ENCODE measurements around the gene PUSL1. TPM values are rescaled to one million over a fixed set of nuclear protein-coding genes. Genes with fewer than 3 reads are reported as not detected.

The PUSL1 gene
- total and polyA plus RNA-seq, 2 donors (not counting 3 experiments of a cell fraction or from before 2014, with no cell fraction given) = 18.8 to 27.3 TPM

DNA sequence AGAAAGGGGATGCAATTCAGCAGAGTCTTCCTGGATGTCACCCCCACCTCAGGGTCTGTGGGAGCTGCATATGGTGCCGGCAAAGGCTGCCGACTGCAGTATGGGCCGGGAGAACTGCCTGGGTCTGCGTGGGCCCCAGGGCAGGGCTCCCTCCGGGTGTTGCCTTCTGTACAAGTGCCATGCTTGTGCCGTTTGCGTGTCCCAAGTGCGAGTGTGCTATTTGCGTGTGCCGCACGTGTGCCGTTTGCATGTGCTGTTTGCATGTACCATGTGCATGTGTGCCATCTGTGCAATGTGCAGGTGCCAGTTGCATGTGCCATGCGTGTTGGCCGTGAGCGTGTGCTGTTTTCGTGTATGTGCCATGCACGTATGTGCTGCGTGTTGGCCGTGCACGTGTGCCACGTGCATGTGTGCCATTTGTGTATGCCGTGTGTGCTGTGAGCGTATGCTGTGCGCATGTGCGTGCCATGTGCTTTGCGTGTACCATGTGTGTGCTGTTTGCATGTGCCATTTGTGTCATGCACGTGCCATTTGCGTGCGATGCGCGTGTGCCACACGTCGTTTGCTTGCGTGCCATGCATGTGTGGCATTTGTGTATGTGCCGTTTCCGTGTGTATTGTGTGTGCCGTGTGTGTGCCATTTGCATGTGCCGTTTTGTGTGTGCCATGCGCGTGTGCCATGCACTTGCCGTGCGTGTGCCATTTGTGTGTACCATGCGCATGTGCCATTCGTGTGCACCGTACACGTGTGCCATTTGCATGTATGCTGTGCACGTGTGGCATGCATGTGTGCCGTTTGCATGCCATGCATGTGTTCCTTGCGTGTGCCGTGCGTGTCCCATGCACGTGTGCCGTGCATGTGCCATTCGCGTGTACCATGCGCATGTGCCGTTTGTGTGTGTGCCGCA, 21.2 kb downstream of the PUSL1 start:
- Histone ChIP-seq H2AFZ (ENCODE audit: low read depth, low read length) (no peak overlapping the region), H3K36me3 (ENCODE audit: control insufficient read depth in 2 of 2, extremely low read depth in 1 of 2, insufficient read depth in 2 of 2, low read length in 2 of 2) (peaks cover 0 to 15% of the 10 kb centered on the region in 2 experiments), H3K27me3 (ENCODE audit: control insufficient read depth in 2 of 2, insufficient read depth in 2 of 2, low read length in 2 of 2) (no peaks in the 10 kb centered on the region), H3K4me2 (ENCODE audit: insufficient read depth, low read length) (no peak overlapping the region), H3K4me1 (ENCODE audit: control insufficient read depth, extremely low read depth, insufficient read depth, low read length) (peaks cover 11% of the 10 kb centered on the region), H3K9ac (replicated peaks; ENCODE audit: extremely low read depth, insufficient read depth, low read length) (no peak overlapping the region), H3K79me2 (ENCODE audit: control insufficient read depth, insufficient read depth, low read length) (peaks cover 11% of the 10 kb centered on the region), H3K9me3 (replicated peaks; ENCODE audit: control insufficient read depth, insufficient read depth, low read length) (no peaks in the 10 kb centered on the region), H3K9me1 (replicated peaks; ENCODE audit: control insufficient read depth, extremely low read depth, insufficient read depth, low read length) (no peaks in the 10 kb centered on the region), H3K4me3 (replicated peaks in 1 of 3; ENCODE audit: insufficient read depth in 1 of 3, low read depth in 1 of 3, low read length in 3 of 3) (no peak overlapping the region), H3K27ac (ENCODE audit: insufficient read depth, low read depth, low read length) (no peak overlapping the region), H4K20me1 (replicated peaks; ENCODE audit: control insufficient read depth, extremely low read depth, insufficient read depth, low read length) (no peaks in the 10 kb centered on the region)
- dilution Hi-C loops (cut with MboI; ENCODE audit: extremely low pct_ligation_motif_present, low sequenced_read_pairs) = no loop called here
- FAIRE-seq (no peak), DNase-seq (ENCODE audit: low read depth, low spot score) (no peak)
- intact Hi-C loops (cut with micrococcal nuclease) = no loop called here
- no TSS peak for BruUV-seq (replicated peaks)
- ChIA-PET POLR2A (no interaction called here), CTCF (no interaction called here)
- no peak for TF ChIP-seq FOS (IDR thresholded peaks at IDR 0.05; ENCODE audit: borderline replicate concordance, insufficient read depth, low read length)
- no peak for TF ChIP-seq JUN (IDR thresholded peaks at IDR 0.05; ENCODE audit: borderline replicate concordance, insufficient read depth, insufficient read length, low read depth)
- TF ChIP-seq GATA2 (IDR thresholded peaks at IDR 0.05; ENCODE audit: insufficient read depth, insufficient read length, low read depth, low read length) = no peak
- peak; percentile 21 for TF ChIP-seq MAX (IDR thresholded peaks at IDR 0.05; ENCODE audit: insufficient read depth, insufficient read length)
- TF ChIP-seq EZH2 (IDR thresholded peaks at IDR 0.05; ENCODE audit: borderline replicate concordance, low read depth, low read length, severe bottlenecking) = no peak
- no peak for TF ChIP-seq MYC (IDR thresholded peaks at IDR 0.05; ENCODE audit: low read depth, low read length)
- TF ChIP-seq POLR2A (IDR thresholded peaks at IDR 0.05; ENCODE audit: low read depth, low read length) = peak; percentile 23
- TF ChIP-seq POLR2AphosphoS5 (IDR thresholded peaks at IDR 0.05; ENCODE audit: insufficient read depth, low read depth, low read length) = no peak
- TF ChIP-seq CTCF (IDR thresholded peaks at IDR 0.05; ENCODE audit: extremely low read depth in 1 of 2, insufficient read depth in 1 of 2, low read depth in 1 of 2, low read length in 2 of 2) = no peak
